GM21737 (cell line): ENCODE results near the gene LILRA2.
"Not testable (repeated sequence)": the region's sequence is repeated elsewhere in the genome, so short reads cannot be mapped to it uniquely, and the experiment has no call there.

Experiments used
- ATAC-seq: cut with Tn5 transposase; IDR thresholded peaks from one replicate; pipeline ENCODE4 v1.9.1; 2021; ENCODE audit warnings: mild to moderate bottlenecking, moderate library complexity; ENCODE audit not compliant: unreplicated experiment

Gene LILRA2

GRCh38 chr19:54608205-54608604, 34.6 kb downstream of the LILRA2 start:
- ATAC-seq: no peak

DNA sequence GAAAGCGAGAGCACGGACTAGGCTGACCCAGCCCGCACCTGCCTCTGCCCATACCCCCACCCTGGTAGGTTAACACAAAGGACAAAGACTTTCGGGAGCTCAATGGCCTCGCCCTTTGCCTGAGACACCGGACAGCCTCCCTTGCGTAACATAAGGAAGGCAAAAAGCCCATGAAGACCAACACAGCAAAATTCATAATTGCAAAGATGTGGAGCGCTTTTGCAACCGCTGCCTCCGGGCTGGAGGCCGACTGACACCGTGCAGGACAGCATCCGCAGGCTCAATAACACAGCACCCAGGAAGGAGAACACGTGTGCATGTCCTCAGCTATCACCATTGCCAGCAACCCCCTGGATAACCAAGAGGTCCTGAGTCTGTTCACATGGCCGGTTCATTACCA, 35.2 kb downstream of the LILRA2 start:
- ATAC-seq: no peak

- no peak for ATAC-seq
Observed at GRCh38 chr19:54609356-54609791, 35.8 kb downstream of the LILRA2 start.

DNA sequence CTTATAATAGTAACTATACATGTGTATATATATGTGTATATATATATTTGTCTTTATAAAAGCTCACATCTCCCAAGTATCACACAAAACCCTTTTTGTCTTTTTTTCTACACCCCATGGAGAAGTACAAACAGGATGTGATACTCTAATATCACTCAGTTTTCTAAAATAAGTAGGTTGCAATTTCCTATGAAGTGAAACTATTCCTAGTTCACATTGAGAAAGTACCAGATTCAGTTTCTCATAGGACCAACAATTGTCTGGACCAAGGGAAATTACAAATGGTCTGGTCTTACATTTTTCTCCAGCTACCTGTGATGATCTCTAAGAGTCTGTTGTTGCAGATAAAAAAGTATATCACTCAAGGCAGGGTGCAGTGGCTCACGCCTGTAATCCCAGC, 38.8 kb downstream of the LILRA2 start:
- no peak for ATAC-seq

DNA sequence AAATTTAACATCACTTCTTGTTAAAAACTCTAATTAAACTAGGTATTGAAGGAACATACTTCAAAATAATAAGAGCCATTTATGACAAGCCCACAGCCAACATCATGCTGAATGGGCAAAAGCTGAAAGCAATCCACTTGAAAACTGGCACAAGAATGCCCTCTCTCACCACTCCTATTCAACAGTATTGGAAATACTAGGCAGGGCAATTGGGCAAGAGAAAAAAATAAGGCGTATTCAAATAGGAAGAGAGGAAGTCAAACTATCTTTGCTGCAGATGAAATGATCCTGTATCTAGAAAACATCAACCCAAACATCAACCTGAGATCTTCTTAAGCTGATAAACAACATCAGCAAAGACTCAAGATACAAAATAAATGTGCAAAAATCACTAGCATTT, 41.1 kb downstream of the LILRA2 start:
- ATAC-seq: no peak

GRCh38 chr19:54616057-54616456, 42.5 kb downstream of the LILRA2 start:
- peak; percentile 29 for ATAC-seq

GRCh38 chr19:54616821-54617560, 43.4 kb downstream of the LILRA2 start:
- ATAC-seq: peak; percentile 71

- ATAC-seq: no peak
Observed at GRCh38 chr19:54620464-54620863, 46.9 kb downstream of the LILRA2 start.

- ATAC-seq: no peak
Observed at GRCh38 chr19:54622431-54622830, 48.8 kb downstream of the LILRA2 start.

DNA sequence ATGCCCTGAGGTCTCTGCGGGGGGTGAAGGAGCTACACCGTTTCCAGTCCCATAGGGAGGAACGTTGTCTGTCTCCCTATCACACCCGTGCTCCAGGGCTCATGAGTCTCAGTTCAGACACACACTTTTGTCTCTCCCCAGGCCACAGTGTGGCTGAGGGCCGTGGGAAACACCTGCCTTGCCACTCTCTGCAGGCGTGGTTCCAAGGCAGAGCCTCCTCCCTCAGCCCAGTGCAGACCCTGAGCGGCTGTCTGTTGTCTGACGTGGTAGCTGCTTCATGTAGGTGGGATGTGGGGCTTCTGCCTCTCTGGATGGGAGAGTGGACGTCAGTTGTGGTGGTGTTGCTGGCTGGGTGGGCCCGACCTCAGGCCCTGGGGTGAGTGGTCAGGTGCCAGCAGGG, 50.6 kb downstream of the LILRA2 start:
- not testable (repeated sequence) for ATAC-seq

GRCh38 chr19:54624934-54625730, 51.5 kb downstream of the LILRA2 start:
- not testable (repeated sequence) for ATAC-seq

- ATAC-seq: no peak
Observed at GRCh38 chr19:54626757-54627156, 53.2 kb downstream of the LILRA2 start.

DNA sequence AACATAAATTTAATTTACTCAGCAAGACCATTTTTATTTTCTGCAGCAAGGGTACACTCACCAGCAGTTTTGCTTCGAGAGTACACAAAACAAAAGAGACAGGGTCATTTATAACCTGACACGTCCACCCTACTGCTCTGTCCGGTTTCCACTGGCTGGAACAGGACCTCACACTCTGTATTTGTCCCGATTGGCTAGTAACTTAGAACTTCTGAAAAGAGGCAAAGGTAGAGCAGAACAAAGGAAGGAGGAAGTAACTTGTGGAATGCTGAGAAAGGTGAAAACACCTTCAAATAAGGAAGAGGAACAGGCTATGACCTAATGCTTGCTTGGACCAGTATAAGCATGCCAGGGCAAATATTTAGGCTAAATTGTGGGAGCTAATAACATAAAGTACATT, 54.3 kb downstream of the LILRA2 start:
- ATAC-seq: not testable (repeated sequence)

DNA sequence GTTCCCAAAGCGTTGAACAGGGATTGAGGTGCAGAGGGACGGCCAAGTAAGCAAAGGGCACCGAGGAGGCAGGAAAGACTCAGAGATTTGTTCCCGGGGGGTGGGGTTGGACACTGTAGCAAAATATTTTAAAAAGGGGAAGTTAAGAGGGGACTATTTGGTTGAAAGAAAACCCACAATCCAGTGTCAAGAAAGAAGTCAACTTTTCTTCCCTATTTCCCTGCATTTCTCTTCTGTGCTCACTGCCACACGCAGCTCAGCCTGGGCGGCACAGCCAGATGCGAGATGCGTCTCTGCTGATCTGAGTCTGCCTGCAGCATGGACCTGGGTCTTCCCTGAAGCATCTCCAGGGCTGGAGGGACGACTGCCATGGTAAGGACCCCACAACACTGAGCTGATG, 56.7 kb downstream of the LILRA2 start, which contains the start of gene LILRB1:
LILRB1 (plus strand) TSS at position 223 of the 400 bp plus-strand sequence. CDS start 590 bp downstream, outside the sequence.
- not testable (repeated sequence) for ATAC-seq

- no peak for ATAC-seq
Observed at GRCh38 chr19:54630782-54631181, 57.2 kb downstream of the LILRA2 start.

- not testable (repeated sequence) for ATAC-seq
Observed at GRCh38 chr19:54631489-54632337, 58.1 kb downstream of the LILRA2 start.

GRCh38 chr19:54632517-54632916, 58.9 kb downstream of the LILRA2 start:
- not testable (repeated sequence) for ATAC-seq

- no peak for ATAC-seq
Observed at GRCh38 chr19:54633401-54633800, 59.8 kb downstream of the LILRA2 start.

- ATAC-seq: not testable (repeated sequence)
Observed at GRCh38 chr19:54636081-54636480, 62.5 kb downstream of the LILRA2 start.

GRCh38 chr19:54638683-54639082, 65.1 kb downstream of the LILRA2 start:
- no peak for ATAC-seq
